ENCODE measurements around the gene OR4D9.

GRCh38 chr11:59510941-59511589 lies at the start of gene OR4D9:
- TF ChIP-seq EZH2phosphoT487 (IDR thresholded peaks at IDR 0.05; ENCODE audit: borderline replicate concordance, low read length) (no peak), CTCF (conservative IDR thresholded peaks at IDR 0.05; ENCODE audit: low read depth, low read length) (no peak), EZH2 (IDR thresholded peaks at IDR 0.05; ENCODE audit: low read length, unreplicated experiment) (no peak)

Measured in PC-3 (cell line).